Suprapubic skin (tissue), 4 donors: ENCODE data around the gene CDH22. TPM values are rescaled to one million over a fixed set of nuclear protein-coding genes. Genes with fewer than 3 reads are reported as not detected.

ENCODE experiments used
- DNase-seq, 2 donors: peaks; one replicate each; pipeline ENCODE4 v3.0.0-alpha.2; 2019; ENCODE audit warnings: low spot score in 2 of 2
- H3K27ac ChIP-seq: fragments of 200-600 bp; sonication (generic); one replicate; pipeline ENCODE4 v1.5.1; 2019
- H3K27me3 ChIP-seq: fragments of 200-600 bp; sonication (generic); one replicate; pipeline ENCODE4 v1.5.1; 2019
- H3K36me3 ChIP-seq: fragments of 200-600 bp; sonication (generic); one replicate; pipeline ENCODE4 v1.5.1; 2019
- H3K4me1 ChIP-seq: fragments of 200-600 bp; sonication (generic); one replicate; pipeline ENCODE4 v1.5.1; 2019
- H3K4me3 ChIP-seq: fragments of 200-600 bp; sonication (generic); one replicate; pipeline ENCODE4 v1.5.1; 2019; ENCODE audit warnings: mild to moderate bottlenecking
- H3K9me3 ChIP-seq: fragments of 200-600 bp; sonication (generic); one replicate; pipeline ENCODE4 v1.5.1; 2019
- CTCF ChIP-seq, 2 donors: fragments of 200-600 bp in 1 of 2; fragments of 450-650 bp in 1 of 2; sonication (generic) in 1 of 2; IDR thresholded peaks; one replicate each; pipeline ENCODE4 v1.5.1; 2016 to 2019; ENCODE audit warnings: antibody characterized with exemption in 2 of 2, mild to moderate bottlenecking in 1 of 2, moderate library complexity in 1 of 2
- EP300 ChIP-seq: sonication (generic); formaldehyde crosslinking; IDR thresholded peaks from one replicate; pipeline ENCODE4 v1.6.1; 2017; ENCODE audit warnings: antibody characterized with exemption
- POLR2A ChIP-seq, 2 donors: fragments of 450-650 bp; IDR thresholded peaks; one replicate each; pipeline ENCODE4 v1.6.1; 2017; ENCODE audit warnings: antibody characterized with exemption in 2 of 2, mild to moderate bottlenecking in 2 of 2, moderate library complexity in 2 of 2
- POLR2AphosphoS5 ChIP-seq, 3 donors: sonication (generic); formaldehyde crosslinking; IDR thresholded peaks; one replicate each; pipeline ENCODE4 v1.6.1; 2017; ENCODE audit warnings: antibody characterized with exemption in 3 of 3
- WGBS: methylation state at CpG from one replicate; pipeline ENCODE4 v1.1.5; 2018; 5-methylcytosine and 5-hydroxymethylcytosine counted together
- total RNA-seq, 4 donors: library from RNA; depleted of rRNA; stranded (reverse); fragments of >200 nt; gene quantifications; one replicate each; pipeline ENCODE4 v1.1.0, GENCODE V29; 2016

The CDH22 gene
- total RNA-seq, 4 donors from 2014 or later: 2.6 to 5.1 (median 3.3) TPM

GRCh38 chr20:46202766-46203509 lies 105.4 kb downstream of the CDH22 start:
- Histone ChIP-seq H3K4me1 (peaks cover 39% of the 10 kb centered on the region), H3K36me3 (no peaks in the 10 kb centered on the region), H3K27ac (no peak overlapping the region), H3K4me3 (no peak overlapping the region), H3K27me3 (peaks cover 36% of the 10 kb centered on the region), H3K9me3 (no peaks in the 10 kb centered on the region)
- TF ChIP-seq POLR2AphosphoS5 (IDR thresholded peaks at IDR 0.05) (no peak), POLR2A (IDR thresholded peaks at IDR 0.05) (no peak), EP300 (no peak), CTCF (IDR thresholded peaks at IDR 0.05) (no peak)
- WGBS: 22% methylated on average over 11 of the region's 11 CpGs
- no peak for DNase-seq

GRCh38 chr20:46200582-46201570 lies 107.4 kb downstream of the CDH22 start:
- no peaks in the 10 kb centered on the region for H3K9me3 ChIP-seq
- 78% methylated on average over 12 of the region's 55 CpGs for WGBS
- no peak for TF ChIP-seq EP300
- TF ChIP-seq POLR2AphosphoS5 (IDR thresholded peaks at IDR 0.05): no peak
- no peak for TF ChIP-seq POLR2A (IDR thresholded peaks at IDR 0.05)
- no peak for TF ChIP-seq CTCF (IDR thresholded peaks at IDR 0.05)
- no peak for DNase-seq
- H3K27ac ChIP-seq: no peak overlapping the region
- peaks cover 26% of the 10 kb centered on the region for H3K4me1 ChIP-seq
- H3K27me3 ChIP-seq: peaks cover 49% of the 10 kb centered on the region
- no peak overlapping the region for H3K4me3 ChIP-seq
- no peaks in the 10 kb centered on the region for H3K36me3 ChIP-seq

GRCh38 chr20:46199198-46199597 lies 109.1 kb downstream of the CDH22 start:
- WGBS: 31% methylated on average over 21 of the region's 21 CpGs
- H3K4me3 ChIP-seq: no peak overlapping the region
- TF ChIP-seq EP300: no peak
- no peak for TF ChIP-seq POLR2A (IDR thresholded peaks at IDR 0.05)
- TF ChIP-seq POLR2AphosphoS5 (IDR thresholded peaks at IDR 0.05): no peak
- TF ChIP-seq CTCF (IDR thresholded peaks at IDR 0.05): no peak
- H3K27ac ChIP-seq: no peak overlapping the region
- peaks cover 53% of the 10 kb centered on the region for H3K27me3 ChIP-seq
- H3K36me3 ChIP-seq: no peaks in the 10 kb centered on the region
- H3K9me3 ChIP-seq: no peaks in the 10 kb centered on the region
- DNase-seq: no peak
- H3K4me1 ChIP-seq: peaks cover 14% of the 10 kb centered on the region

- Histone ChIP-seq H3K4me1 (peaks cover 5% of the 10 kb centered on the region), H3K36me3 (no peaks in the 10 kb centered on the region), H3K27me3 (peaks cover 61% of the 10 kb centered on the region), H3K9me3 (no peaks in the 10 kb centered on the region), H3K27ac (no peak overlapping the region), H3K4me3 (no peak overlapping the region)
- no peak for TF ChIP-seq POLR2AphosphoS5 (IDR thresholded peaks at IDR 0.05)
- no peak for TF ChIP-seq POLR2A (IDR thresholded peaks at IDR 0.05)
- TF ChIP-seq EP300: no peak
- TF ChIP-seq CTCF (IDR thresholded peaks at IDR 0.05): no peak
- DNase-seq: no peak
- WGBS: 70% methylated on average over 3 of the region's 3 CpGs
Measured at GRCh38 chr20:46196990-46197389, 111.3 kb downstream of the CDH22 start.
